IPS-20b (cell line): ENCODE measurements around the gene XRCC3.

Source experiments
- H3K27ac ChIP-seq: one replicate; pipeline ENCODE4 v1.5.1; 2013; ENCODE audit warnings: low read length
- H3K27me3 ChIP-seq: 2 replicates; pipeline ENCODE4 v1.6.1; 2013; ENCODE audit warnings: mild to moderate bottlenecking, low read length, inconsistent platforms; ENCODE audit not compliant: insufficient read depth
- H3K36me3 ChIP-seq: 2 replicates; pipeline ENCODE4 v1.6.1; 2013; ENCODE audit warnings: low read depth, mild to moderate bottlenecking, inconsistent platforms, low read length, moderate library complexity; ENCODE audit not compliant: insufficient read depth
- H3K4me1 ChIP-seq: 2 replicates; pipeline ENCODE4 v1.6.1; 2013; ENCODE audit warnings: mild to moderate bottlenecking, control low read depth, inconsistent platforms, low read length, moderate library complexity; ENCODE audit not compliant: insufficient read depth
- H3K4me3 ChIP-seq: 2 replicates; pipeline ENCODE4 v1.5.1; 2013; ENCODE audit warnings: mild to moderate bottlenecking, low read length, inconsistent platforms
- H3K9ac ChIP-seq: 2 replicates; pipeline ENCODE4 v1.6.1; 2013; ENCODE audit warnings: low read depth, mild to moderate bottlenecking, inconsistent platforms, low read length, moderate library complexity
- H3K9me3 ChIP-seq: 2 replicates; pipeline ENCODE4 v1.6.1; 2013; ENCODE audit warnings: mild to moderate bottlenecking, low read depth, low read length, inconsistent platforms; ENCODE audit not compliant: insufficient read depth

Gene XRCC3

GRCh38 chr14:103715052-103716000, at the start of gene XRCC3, which contains the start of gene ZFYVE21:
XRCC3 (minus strand) TSS chr14:103715451; CDS start chr14:103711087, 4,364 bp downstream.
ZFYVE21 (plus strand) TSS chr14:103715810; CDS start chr14:103715842, 32 bp downstream.
- peak within 1 kb of the TSS; percentile 86 for H3K9ac ChIP-seq
- peaks cover 9% of the 10 kb centered on the region for H3K36me3 ChIP-seq
- no peaks in the 10 kb centered on the region for H3K9me3 ChIP-seq
- H3K27me3 ChIP-seq = peaks cover 4% of the 10 kb centered on the region; the same call in 1 of the 2 replicates
- peak within 1 kb of the TSS; percentile 72 for H3K4me3 ChIP-seq
- H3K27ac ChIP-seq = no peak within 1 kb of the TSS
- peaks cover 14% of the 10 kb centered on the region for H3K4me1 ChIP-seq

DNA sequence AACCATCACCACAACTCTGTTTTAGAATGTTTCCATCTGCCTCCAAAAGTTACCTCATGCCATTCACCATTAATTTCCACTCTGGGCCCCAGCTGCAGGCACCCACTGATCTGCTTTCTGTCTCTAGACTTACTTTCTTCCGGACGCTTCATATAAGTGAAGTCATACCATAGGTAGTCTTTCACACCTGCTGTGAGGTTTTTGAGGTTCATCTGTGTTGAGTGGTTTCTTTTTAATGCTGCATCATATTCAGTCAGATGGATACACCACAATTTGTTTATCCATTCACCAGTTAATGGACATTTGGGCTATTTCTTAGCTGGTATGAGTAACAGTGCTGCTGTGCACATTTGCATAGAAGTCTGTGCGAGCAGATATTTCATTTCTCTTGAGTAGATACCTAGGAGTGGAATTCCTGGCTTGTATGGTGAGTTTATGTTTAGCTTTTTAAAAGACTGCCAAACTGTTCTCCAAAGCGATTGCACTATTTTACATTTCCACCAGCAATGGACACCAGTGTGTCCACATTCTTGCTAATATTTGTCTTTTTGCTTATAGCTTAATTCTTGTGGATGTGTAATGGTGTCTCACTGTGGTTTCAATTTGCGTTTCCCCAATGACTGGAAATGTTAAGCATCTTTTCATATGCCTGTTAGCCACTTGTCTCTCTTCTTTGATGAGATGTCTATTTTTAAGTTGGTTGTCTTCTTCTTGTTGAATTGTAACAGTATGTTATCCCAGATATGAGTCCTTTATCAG, 48.7 kb upstream of the XRCC3 start:
- no peaks in the 10 kb centered on the region for H3K36me3 ChIP-seq
- peaks cover 5% of the 10 kb centered on the region; the same call in 1 of the 2 replicates for H3K4me1 ChIP-seq
- no peaks in the 10 kb centered on the region for H3K9me3 ChIP-seq
- H3K27ac ChIP-seq = no peak overlapping the region
- H3K9ac ChIP-seq = no peak overlapping the region
- no peak overlapping the region for H3K4me3 ChIP-seq
- H3K27me3 ChIP-seq = no peaks in the 10 kb centered on the region

- Histone ChIP-seq H3K9ac (no peak overlapping the region), H3K9me3 (no peaks in the 10 kb centered on the region), H3K27me3 (no peaks in the 10 kb centered on the region), H3K4me1 (peaks cover 5% of the 10 kb centered on the region; the same call in 1 of the 2 replicates), H3K36me3 (no peaks in the 10 kb centered on the region), H3K27ac (no peak overlapping the region), H3K4me3 (no peak overlapping the region)
These were observed 47.3 kb upstream of the XRCC3 start for GRCh38 chr14:103762541-103762940.

GRCh38 chr14:103762036-103762435, 46.8 kb upstream of the XRCC3 start:
- Histone ChIP-seq H3K36me3 (no peaks in the 10 kb centered on the region), H3K9ac (no peak overlapping the region), H3K9me3 (no peaks in the 10 kb centered on the region), H3K4me3 (no peak overlapping the region), H3K27ac (no peak overlapping the region), H3K27me3 (no peaks in the 10 kb centered on the region), H3K4me1 (peaks cover 5% of the 10 kb centered on the region; the same call in 1 of the 2 replicates)

DNA sequence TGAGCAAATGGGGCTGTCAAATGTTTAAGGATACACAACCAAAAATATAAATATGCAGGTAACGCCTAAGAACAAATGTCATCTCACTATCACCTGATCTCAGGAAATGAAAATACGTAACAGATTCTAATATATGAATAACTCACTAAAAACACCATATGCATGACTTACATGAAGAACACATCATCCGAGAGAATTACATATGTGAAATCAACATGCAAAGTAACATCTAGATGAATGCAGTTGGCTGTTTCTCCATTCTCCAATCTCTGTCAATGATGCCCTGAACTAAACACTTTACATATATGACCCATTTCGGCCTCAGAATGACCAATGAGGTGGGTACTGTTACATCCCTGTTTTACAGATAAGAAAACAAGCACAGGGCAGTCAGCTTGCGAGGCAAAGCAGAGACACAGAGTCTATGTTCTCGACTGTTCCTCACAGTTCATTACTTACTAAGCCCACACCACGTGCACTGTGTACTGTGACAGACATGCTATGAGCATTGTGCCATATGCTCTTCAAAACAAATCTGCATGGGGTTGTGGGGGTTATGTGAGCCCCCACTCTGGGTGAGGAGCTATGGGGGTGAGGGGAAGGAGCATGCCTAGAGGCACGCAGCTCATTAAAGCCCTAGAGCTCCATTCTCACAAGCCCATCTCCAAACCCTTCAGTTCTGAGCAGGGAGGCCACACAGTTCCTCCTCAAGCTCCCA, 43.0 kb upstream of the XRCC3 start:
- no peaks in the 10 kb centered on the region for H3K27me3 ChIP-seq
- H3K9ac ChIP-seq = no peak overlapping the region

DNA sequence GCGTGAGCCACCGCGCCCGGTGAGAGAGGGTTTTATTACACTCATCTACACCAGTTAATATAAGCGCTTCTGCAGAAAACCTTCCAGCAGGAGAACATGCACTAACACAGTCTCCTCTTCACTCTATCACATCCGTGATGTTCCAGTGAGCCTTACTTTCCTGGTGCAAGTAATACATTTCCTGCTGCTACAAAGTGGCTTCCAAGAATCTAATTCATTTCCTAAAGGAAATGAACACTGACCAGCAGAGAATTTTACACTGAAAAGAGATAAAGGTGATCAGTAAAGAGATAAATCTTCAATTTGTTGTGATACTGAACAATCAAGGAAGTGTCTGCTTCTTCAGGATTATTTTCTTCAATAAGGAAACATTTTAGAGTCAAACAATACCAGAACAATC, 39.8 kb upstream of the XRCC3 start:
- Histone ChIP-seq H3K4me1 (no peaks in the 10 kb centered on the region), H3K9ac (no peak overlapping the region)

More for the DNA sequence above, 43.0 kb upstream of the XRCC3 start:
- Histone ChIP-seq H3K36me3 (no peaks in the 10 kb centered on the region), H3K4me1 (peaks cover 5% of the 10 kb centered on the region; the same call in 1 of the 2 replicates), H3K27ac (no peak overlapping the region), H3K4me3 (no peak overlapping the region), H3K9me3 (no peaks in the 10 kb centered on the region)

GRCh38 chr14:103753774-103754173, 38.5 kb upstream of the XRCC3 start:
- H3K9me3 ChIP-seq = no peaks in the 10 kb centered on the region
- H3K27ac ChIP-seq = no peak overlapping the region
- H3K4me1 ChIP-seq = no peaks in the 10 kb centered on the region

More for the DNA sequence above, 39.8 kb upstream of the XRCC3 start:
- no peak overlapping the region for H3K4me3 ChIP-seq
- H3K27me3 ChIP-seq = no peaks in the 10 kb centered on the region
- no peak overlapping the region for H3K27ac ChIP-seq
- no peaks in the 10 kb centered on the region for H3K36me3 ChIP-seq
- no peaks in the 10 kb centered on the region for H3K9me3 ChIP-seq

GRCh38 chr14:103749860-103750259, 34.6 kb upstream of the XRCC3 start:
- Histone ChIP-seq H3K27ac (no peak overlapping the region), H3K36me3 (no peaks in the 10 kb centered on the region), H3K27me3 (no peaks in the 10 kb centered on the region), H3K4me3 (no peak overlapping the region), H3K9ac (no peak overlapping the region), H3K4me1 (no peaks in the 10 kb centered on the region), H3K9me3 (no peaks in the 10 kb centered on the region)

More at GRCh38 chr14:103753774-103754173, 38.5 kb upstream of the XRCC3 start:
- no peak overlapping the region for H3K4me3 ChIP-seq
- no peak overlapping the region for H3K9ac ChIP-seq
- no peaks in the 10 kb centered on the region for H3K27me3 ChIP-seq
- H3K36me3 ChIP-seq = no peaks in the 10 kb centered on the region

DNA sequence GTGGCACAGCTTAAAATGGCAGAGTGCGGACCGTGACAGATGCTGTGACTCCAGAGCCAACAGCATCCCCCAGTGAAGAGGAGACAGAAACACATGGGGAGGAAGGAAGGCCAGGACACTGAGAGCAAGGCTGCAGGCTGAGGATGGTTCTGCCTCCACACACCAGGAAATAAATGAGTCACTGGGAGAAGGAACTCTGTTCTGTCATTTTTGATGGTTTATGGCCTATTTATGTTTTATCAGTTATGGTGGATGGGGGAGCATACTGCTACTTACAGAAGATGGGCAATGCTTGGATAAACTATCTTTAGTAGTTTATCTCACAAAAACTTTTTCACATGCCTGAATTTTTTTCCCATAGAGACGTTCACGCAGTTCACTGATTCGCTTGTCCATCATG, 34.2 kb upstream of the XRCC3 start:
- Histone ChIP-seq H3K27ac (no peak overlapping the region), H3K4me3 (no peak overlapping the region), H3K9ac (no peak overlapping the region), H3K4me1 (no peaks in the 10 kb centered on the region), H3K9me3 (no peaks in the 10 kb centered on the region), H3K27me3 (no peaks in the 10 kb centered on the region), H3K36me3 (no peaks in the 10 kb centered on the region)

GRCh38 chr14:103748534-103748857, 33.2 kb upstream of the XRCC3 start:
- H3K4me3 ChIP-seq = no peak overlapping the region
- H3K4me1 ChIP-seq = no peaks in the 10 kb centered on the region
- H3K9me3 ChIP-seq = no peaks in the 10 kb centered on the region
- H3K36me3 ChIP-seq = no peaks in the 10 kb centered on the region
- no peak overlapping the region; the same call in 1 of the 2 replicates for H3K9ac ChIP-seq
- no peaks in the 10 kb centered on the region for H3K27me3 ChIP-seq
- no peak overlapping the region for H3K27ac ChIP-seq

GRCh38 chr14:103746701-103747100, 31.4 kb upstream of the XRCC3 start:
- H3K4me1 ChIP-seq = no peaks in the 10 kb centered on the region
- no peak overlapping the region for H3K4me3 ChIP-seq
- H3K27me3 ChIP-seq = no peaks in the 10 kb centered on the region
- no peaks in the 10 kb centered on the region for H3K36me3 ChIP-seq
- H3K9ac ChIP-seq = no peak overlapping the region
- no peak overlapping the region for H3K27ac ChIP-seq
- no peaks in the 10 kb centered on the region for H3K9me3 ChIP-seq
